HFFc6 (cell line): ENCODE results near the gene TEX14. TPM values are rescaled to one million over a fixed set of nuclear protein-coding genes. Genes with fewer than 3 reads are reported as not detected.

Source experiments
- DNase-seq: peaks from one replicate; pipeline ENCODE4 v3.0.0-alpha.2; 2018
- H3K27ac Mint-ChIP-seq: 2 replicates; pipeline ENCODE4 v1.8.0; 2020; ENCODE audit warnings: mild to moderate bottlenecking, mixed read lengths
- H3K27me3 Mint-ChIP-seq: 2 replicates; pipeline ENCODE4 v1.8.0; 2021; ENCODE audit warnings: mild to moderate bottlenecking, moderate library complexity, mixed read lengths; ENCODE audit not compliant: insufficient read depth
- H3K36me3 Mint-ChIP-seq: 2 replicates; pipeline ENCODE4 v1.8.0; 2021; ENCODE audit warnings: low read depth, mixed read lengths
- H3K4me1 Mint-ChIP-seq: 2 replicates; pipeline ENCODE4 v1.8.0; 2020; ENCODE audit warnings: low read depth, mixed read lengths
- H3K4me3 Mint-ChIP-seq: 2 replicates; pipeline ENCODE4 v1.8.0; 2020; ENCODE audit warnings: mild to moderate bottlenecking, moderate library complexity, mixed read lengths
- H3K9me3 Mint-ChIP-seq: 2 replicates; pipeline ENCODE4 v1.8.0; 2020; ENCODE audit warnings: mild to moderate bottlenecking, mixed read lengths
- CTCF ChIP-seq: fragments of 200-600 bp; sonication (generic); IDR thresholded peaks from 2 replicates; pipeline ENCODE4 v1.5.0; 2021; ENCODE audit warnings: antibody characterized with exemption, mild to moderate bottlenecking
- total RNA-seq, 6 experiments: library from RNA; stranded (reverse); fragmentation: NEBNext Ultra II Directional; extraction: Animal tissue kit (Norgen Biotek cat#: 25700); gene quantifications; 2 replicates in 1 of 6; 3 replicates in 5 of 6; pipeline ENCODE4 v1.2.3, GENCODE V29; 2021

The TEX14 gene
- total RNA-seq, 6 experiments from 2014 or later, result 0.20 TPM; not detected in 5

GRCh38 chr17:58643147-58643546 is 48.7 kb downstream of the TEX14 start:
- Mint-ChIP-seq H3K36me3 (no peaks in the 10 kb centered on the region), H3K4me3 (peak overlapping the region; percentile 20), H3K27me3 (no peaks in the 10 kb centered on the region; the same call in 1 of the 2 replicates), H3K27ac (peak overlapping the region; percentile 17; the same call in 1 of the 2 replicates), H3K9me3 (no peaks in the 10 kb centered on the region), H3K4me1 (peaks cover 19% of the 10 kb centered on the region)
- TF ChIP-seq CTCF, result no peak
- peak; percentile 71 for DNase-seq

- TF ChIP-seq CTCF, result no peak
- Mint-ChIP-seq H3K27me3 (no peaks in the 10 kb centered on the region; the same call in 1 of the 2 replicates), H3K4me3 (no peak overlapping the region), H3K36me3 (no peaks in the 10 kb centered on the region), H3K4me1 (peaks cover 19% of the 10 kb centered on the region), H3K27ac (no peak overlapping the region), H3K9me3 (no peaks in the 10 kb centered on the region)
- DNase-seq, result no peak
Measured at GRCh38 chr17:58641887-58642311, 49.9 kb downstream of the TEX14 start.

- H3K36me3 Mint-ChIP-seq, result no peaks in the 10 kb centered on the region
- H3K4me3 Mint-ChIP-seq, result no peak overlapping the region
- no peak for TF ChIP-seq CTCF
- no peaks in the 10 kb centered on the region for H3K9me3 Mint-ChIP-seq
- peaks cover 19% of the 10 kb centered on the region for H3K4me1 Mint-ChIP-seq
- DNase-seq, result no peak
- H3K27ac Mint-ChIP-seq, result no peak overlapping the region
- H3K27me3 Mint-ChIP-seq, result peaks cover 6% of the 10 kb centered on the region
Measured at GRCh38 chr17:58640202-58640601, 51.6 kb downstream of the TEX14 start.

- H3K4me1 Mint-ChIP-seq, result peaks cover 19% of the 10 kb centered on the region
- no peak for TF ChIP-seq CTCF
- no peak for DNase-seq
Measured at GRCh38 chr17:58639681-58640080, 52.2 kb downstream of the TEX14 start.

GRCh38 chr17:58637011-58637570 is 54.8 kb downstream of the TEX14 start:
- H3K27ac Mint-ChIP-seq, result no peak overlapping the region
- no peaks in the 10 kb centered on the region for H3K36me3 Mint-ChIP-seq
- H3K4me1 Mint-ChIP-seq, result peaks cover 6% of the 10 kb centered on the region; the same call in 1 of the 2 replicates
- no peak overlapping the region for H3K4me3 Mint-ChIP-seq
- H3K9me3 Mint-ChIP-seq, result no peaks in the 10 kb centered on the region
- no peak for DNase-seq
- TF ChIP-seq CTCF, result no peak
- peaks cover 6% of the 10 kb centered on the region for H3K27me3 Mint-ChIP-seq

More at GRCh38 chr17:58639681-58640080, 52.2 kb downstream of the TEX14 start:
- Mint-ChIP-seq H3K9me3 (no peaks in the 10 kb centered on the region), H3K27ac (no peak overlapping the region), H3K4me3 (no peak overlapping the region), H3K36me3 (no peaks in the 10 kb centered on the region), H3K27me3 (peaks cover 6% of the 10 kb centered on the region)
